Measurements from ENCODE around the gene ZFAND3. TPM values are rescaled to one million over a fixed set of nuclear protein-coding genes. Genes with fewer than 3 reads are reported as not detected.

ZFAND3 gene
- total and polyA plus RNA-seq, 2 donors (not counting 3 experiments of a cell fraction or from before 2014, with no cell fraction given), result 15.4 to 54.2 TPM

DNA sequence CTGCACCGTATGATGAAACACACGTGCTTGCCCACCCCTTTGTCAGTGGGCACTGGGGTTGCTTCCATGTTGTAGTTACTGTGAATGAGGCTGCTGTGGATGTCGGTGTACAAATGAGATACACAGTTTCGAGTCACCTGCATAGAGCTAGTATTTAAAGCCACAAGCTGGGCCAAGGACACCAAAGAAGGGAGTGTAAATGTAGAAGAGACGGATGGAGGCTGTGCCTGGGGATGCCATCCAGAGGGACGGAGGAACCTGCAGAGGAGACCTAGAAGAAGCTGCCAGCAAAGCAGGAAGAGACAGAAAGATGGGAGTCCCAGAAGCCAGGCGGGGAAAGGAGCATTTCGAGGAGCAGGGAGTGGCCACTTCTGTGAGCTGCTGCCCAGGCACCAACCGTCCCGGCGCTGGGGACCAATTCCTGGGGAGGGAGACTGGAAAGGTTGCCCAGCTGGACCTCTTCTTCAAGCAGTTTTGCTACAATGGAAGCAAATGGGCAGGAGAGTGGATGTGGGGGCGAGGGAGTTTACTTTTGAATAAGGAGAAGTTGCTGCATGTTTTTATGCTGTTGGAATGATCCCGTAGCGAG, 339.3 kb downstream of the ZFAND3 start:
- no peak overlapping the region for H3K9ac ChIP-seq (replicated peaks; ENCODE audit: extremely low read depth, insufficient read depth, low read length)
- intact Hi-C loops (cut with micrococcal nuclease), result loop anchor here (10.0 kb wide), 2 partner anchors 364 to 454 kb away; no protein-coding TSS in a partner anchor
- ChIA-PET CTCF (no interaction called here), POLR2A (no interaction called here)
- no peaks in the 10 kb centered on the region for H3K27me3 ChIP-seq (ENCODE audit: control insufficient read depth in 2 of 2, insufficient read depth in 2 of 2, low read length in 2 of 2)
- DNase-seq (ENCODE audit: low read depth, low spot score) (no peak), FAIRE-seq (no peak)
- peaks cover 21% of the 10 kb centered on the region for H3K4me1 ChIP-seq (ENCODE audit: control insufficient read depth, extremely low read depth, insufficient read depth, low read length)
- no TSS peak for BruUV-seq (replicated peaks)
- H3K27ac ChIP-seq (ENCODE audit: insufficient read depth, low read depth, low read length), result no peak overlapping the region
- no peaks in the 10 kb centered on the region for H3K36me3 ChIP-seq (ENCODE audit: control insufficient read depth in 2 of 2, extremely low read depth in 1 of 2, insufficient read depth in 2 of 2, low read length in 2 of 2)
- no peaks in the 10 kb centered on the region for H3K79me2 ChIP-seq (ENCODE audit: control insufficient read depth, insufficient read depth, low read length)
- no peak overlapping the region for H2AFZ ChIP-seq (ENCODE audit: low read depth, low read length)
- no peak overlapping the region for H3K4me2 ChIP-seq (ENCODE audit: insufficient read depth, low read length)
- no peak overlapping the region for H3K4me3 ChIP-seq (replicated peaks in 1 of 3; ENCODE audit: insufficient read depth in 1 of 3, low read depth in 1 of 3, low read length in 3 of 3)
- no peak for TF ChIP-seq POLR2AphosphoS5 (IDR thresholded peaks at IDR 0.05; ENCODE audit: insufficient read depth, low read depth, low read length)
- TF ChIP-seq POLR2A (IDR thresholded peaks at IDR 0.05; ENCODE audit: low read depth, low read length), result no peak
- dilution Hi-C loops (cut with MboI; ENCODE audit: extremely low pct_ligation_motif_present, low sequenced_read_pairs), result no loop called here
- no peaks in the 10 kb centered on the region for H3K9me3 ChIP-seq (replicated peaks; ENCODE audit: control insufficient read depth, insufficient read depth, low read length)
- H4K20me1 ChIP-seq (replicated peaks; ENCODE audit: control insufficient read depth, extremely low read depth, insufficient read depth, low read length), result no peaks in the 10 kb centered on the region
- H3K9me1 ChIP-seq (replicated peaks; ENCODE audit: control insufficient read depth, extremely low read depth, insufficient read depth, low read length), result no peaks in the 10 kb centered on the region

DNA sequence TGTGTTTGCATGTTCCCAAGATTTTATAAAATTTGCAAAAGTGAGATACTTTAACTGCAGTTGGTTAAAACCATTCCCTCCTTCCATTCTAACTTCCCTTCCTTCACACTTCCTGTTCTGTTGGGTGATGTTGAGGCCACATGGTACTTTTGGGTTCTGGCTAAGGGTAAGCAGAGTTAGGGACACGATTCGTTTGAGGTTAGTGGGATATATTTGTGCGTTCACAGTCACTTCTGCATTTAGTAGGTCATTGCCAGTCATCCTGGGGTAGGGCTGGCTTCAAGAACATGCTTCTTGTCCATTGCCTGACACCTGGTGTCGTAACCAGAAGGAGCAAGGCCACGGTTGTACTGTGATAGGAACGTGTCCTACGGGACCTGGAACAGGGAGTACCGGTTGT, 340.1 kb downstream of the ZFAND3 start:
- Histone ChIP-seq H3K9me1 (replicated peaks; ENCODE audit: control insufficient read depth, extremely low read depth, insufficient read depth, low read length) (no peaks in the 10 kb centered on the region), H3K9me3 (replicated peaks; ENCODE audit: control insufficient read depth, insufficient read depth, low read length) (no peaks in the 10 kb centered on the region), H3K79me2 (ENCODE audit: control insufficient read depth, insufficient read depth, low read length) (no peaks in the 10 kb centered on the region), H2AFZ (ENCODE audit: low read depth, low read length) (no peak overlapping the region), H3K36me3 (ENCODE audit: control insufficient read depth in 2 of 2, extremely low read depth in 1 of 2, insufficient read depth in 2 of 2, low read length in 2 of 2) (no peaks in the 10 kb centered on the region), H3K27ac (ENCODE audit: insufficient read depth, low read depth, low read length) (no peak overlapping the region), H4K20me1 (replicated peaks; ENCODE audit: control insufficient read depth, extremely low read depth, insufficient read depth, low read length) (no peaks in the 10 kb centered on the region), H3K4me3 (replicated peaks in 1 of 3; ENCODE audit: insufficient read depth in 1 of 3, low read depth in 1 of 3, low read length in 3 of 3) (no peak overlapping the region), H3K27me3 (ENCODE audit: control insufficient read depth in 2 of 2, insufficient read depth in 2 of 2, low read length in 2 of 2) (no peaks in the 10 kb centered on the region), H3K9ac (replicated peaks; ENCODE audit: extremely low read depth, insufficient read depth, low read length) (no peak overlapping the region), H3K4me2 (ENCODE audit: insufficient read depth, low read length) (no peak overlapping the region), H3K4me1 (ENCODE audit: control insufficient read depth, extremely low read depth, insufficient read depth, low read length) (peaks cover 18% of the 10 kb centered on the region)
- FAIRE-seq (no peak), DNase-seq (ENCODE audit: low read depth, low spot score) (no peak)
- intact Hi-C loops (cut with micrococcal nuclease), result loop anchor here (10.0 kb wide), 2 partner anchors 365 to 455 kb away; no protein-coding TSS in a partner anchor
- no TSS peak for BruUV-seq (replicated peaks)
- dilution Hi-C loops (cut with MboI; ENCODE audit: extremely low pct_ligation_motif_present, low sequenced_read_pairs), result no loop called here
- ChIA-PET POLR2A (no interaction called here), CTCF (no interaction called here)
- TF ChIP-seq MYC (IDR thresholded peaks at IDR 0.05; ENCODE audit: low read depth, low read length) (no peak), JUN (IDR thresholded peaks at IDR 0.05; ENCODE audit: borderline replicate concordance, insufficient read depth, insufficient read length, low read depth) (no peak), EZH2 (IDR thresholded peaks at IDR 0.05; ENCODE audit: borderline replicate concordance, low read depth, low read length, severe bottlenecking) (no peak), GATA2 (IDR thresholded peaks at IDR 0.05; ENCODE audit: insufficient read depth, insufficient read length, low read depth, low read length) (no peak), FOS (IDR thresholded peaks at IDR 0.05; ENCODE audit: borderline replicate concordance, insufficient read depth, low read length) (no peak), POLR2A (IDR thresholded peaks at IDR 0.05; ENCODE audit: low read depth, low read length) (no peak), POLR2AphosphoS5 (IDR thresholded peaks at IDR 0.05; ENCODE audit: insufficient read depth, low read depth, low read length) (no peak)
- TF ChIP-seq, protein P1, sequence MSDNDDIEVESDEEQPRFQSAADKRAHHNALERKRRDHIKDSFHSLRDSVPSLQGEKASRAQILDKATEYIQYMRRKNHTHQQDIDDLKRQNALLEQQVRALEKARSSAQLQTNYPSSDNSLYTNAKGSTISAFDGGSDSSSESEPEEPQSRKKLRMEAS (IDR thresholded peaks at IDR 0.05; ENCODE audit: insufficient read depth, insufficient read length), result no peak
- TF ChIP-seq, protein P2, sequence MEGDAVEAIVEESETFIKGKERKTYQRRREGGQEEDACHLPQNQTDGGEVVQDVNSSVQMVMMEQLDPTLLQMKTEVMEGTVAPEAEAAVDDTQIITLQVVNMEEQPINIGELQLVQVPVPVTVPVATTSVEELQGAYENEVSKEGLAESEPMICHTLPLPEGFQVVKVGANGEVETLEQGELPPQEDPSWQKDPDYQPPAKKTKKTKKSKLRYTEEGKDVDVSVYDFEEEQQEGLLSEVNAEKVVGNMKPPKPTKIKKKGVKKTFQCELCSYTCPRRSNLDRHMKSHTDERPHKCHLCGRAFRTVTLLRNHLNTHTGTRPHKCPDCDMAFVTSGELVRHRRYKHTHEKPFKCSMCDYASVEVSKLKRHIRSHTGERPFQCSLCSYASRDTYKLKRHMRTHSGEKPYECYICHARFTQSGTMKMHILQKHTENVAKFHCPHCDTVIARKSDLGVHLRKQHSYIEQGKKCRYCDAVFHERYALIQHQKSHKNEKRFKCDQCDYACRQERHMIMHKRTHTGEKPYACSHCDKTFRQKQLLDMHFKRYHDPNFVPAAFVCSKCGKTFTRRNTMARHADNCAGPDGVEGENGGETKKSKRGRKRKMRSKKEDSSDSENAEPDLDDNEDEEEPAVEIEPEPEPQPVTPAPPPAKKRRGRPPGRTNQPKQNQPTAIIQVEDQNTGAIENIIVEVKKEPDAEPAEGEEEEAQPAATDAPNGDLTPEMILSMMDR (IDR thresholded peaks at IDR 0.05; ENCODE audit: extremely low read depth in 1 of 2, insufficient read depth in 1 of 2, low read depth in 1 of 2, low read length in 2 of 2), result no peak
